Measurements from ENCODE around the gene OPN1MW2.
"Not testable (repeated sequence)": the region's sequence is repeated elsewhere in the genome, so short reads cannot be mapped to it uniquely, and the experiment has no call there.

- TF ChIP-seq, protein P1, sequence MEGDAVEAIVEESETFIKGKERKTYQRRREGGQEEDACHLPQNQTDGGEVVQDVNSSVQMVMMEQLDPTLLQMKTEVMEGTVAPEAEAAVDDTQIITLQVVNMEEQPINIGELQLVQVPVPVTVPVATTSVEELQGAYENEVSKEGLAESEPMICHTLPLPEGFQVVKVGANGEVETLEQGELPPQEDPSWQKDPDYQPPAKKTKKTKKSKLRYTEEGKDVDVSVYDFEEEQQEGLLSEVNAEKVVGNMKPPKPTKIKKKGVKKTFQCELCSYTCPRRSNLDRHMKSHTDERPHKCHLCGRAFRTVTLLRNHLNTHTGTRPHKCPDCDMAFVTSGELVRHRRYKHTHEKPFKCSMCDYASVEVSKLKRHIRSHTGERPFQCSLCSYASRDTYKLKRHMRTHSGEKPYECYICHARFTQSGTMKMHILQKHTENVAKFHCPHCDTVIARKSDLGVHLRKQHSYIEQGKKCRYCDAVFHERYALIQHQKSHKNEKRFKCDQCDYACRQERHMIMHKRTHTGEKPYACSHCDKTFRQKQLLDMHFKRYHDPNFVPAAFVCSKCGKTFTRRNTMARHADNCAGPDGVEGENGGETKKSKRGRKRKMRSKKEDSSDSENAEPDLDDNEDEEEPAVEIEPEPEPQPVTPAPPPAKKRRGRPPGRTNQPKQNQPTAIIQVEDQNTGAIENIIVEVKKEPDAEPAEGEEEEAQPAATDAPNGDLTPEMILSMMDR (IDR thresholded peaks at IDR 0.05; ENCODE audit: insufficient read depth, low read depth, low read length): not testable (repeated sequence)
- not testable (repeated sequence) for TF ChIP-seq EZH2 (IDR thresholded peaks at IDR 0.05; ENCODE audit: insufficient read depth, low read length)
Measured at GRCh38 chrX:154239982-154240503, 20.5 kb downstream of the OPN1MW2 start.

Data from astrocyte (in vitro differentiated cells and primary cell).